H1 (cell line): ENCODE results near the gene ACP3. TPM values are rescaled to one million over a fixed set of nuclear protein-coding genes. Genes with fewer than 3 reads are reported as not detected.

Source experiments
- CTCF ChIA-PET: fragments of 300-600 bp; sonication (Branson Sonifier 250); formaldehyde crosslinking; loops from one replicate; lab custom pipeline; 2021; ENCODE audit not compliant: partially characterized antibody; lab: Charles Lee
- POLR2A ChIA-PET: fragments of 300-600 bp; sonication (Branson Sonifier 250); formaldehyde crosslinking; loops from one replicate; lab custom pipeline; 2021; ENCODE audit warnings: inconsistent platforms; ENCODE audit not compliant: partially characterized antibody; lab: Charles Lee
- DNase-seq, 2 experiments: peaks; one replicate each; pipeline versions ENCODE4 v3.0.0 to v3.0.0-alpha.2; 2010 to 2022; ENCODE audit warnings: low spot score in 2 of 2, low read depth in 1 of 2, mixed read lengths in 1 of 2
- FAIRE-seq: peaks from 2 replicates; lab custom pipeline; 2011; peaks lifted over from hg19 to GRCh38; lab: Jason Lieb, UNC
- H2AFZ ChIP-seq: 2 replicates; pipeline ENCODE4 v1.8.1; 2012; ENCODE audit warnings: low read length, inconsistent platforms
- H2AK5ac ChIP-seq: 2 replicates; pipeline ENCODE4 v1.6.1; 2013; ENCODE audit warnings: low read depth, low read length
- H2BK120ac ChIP-seq: replicated peaks from 2 replicates; pipeline ENCODE3; 2013; ENCODE audit warnings: low read depth, low read length, inconsistent platforms
- H2BK12ac ChIP-seq: 2 replicates; pipeline ENCODE4 v1.6.1; 2013; ENCODE audit warnings: low read depth, low read length
- H2BK15ac ChIP-seq: 2 replicates; pipeline ENCODE4 v1.6.1; 2013; ENCODE audit warnings: low read length
- H2BK20ac ChIP-seq: 2 replicates; pipeline ENCODE4 v1.6.1; 2013; ENCODE audit warnings: low read length
- H2BK5ac ChIP-seq: 2 replicates; pipeline ENCODE4 v1.6.1; 2013; ENCODE audit warnings: low read depth, low read length
- H3K14ac ChIP-seq: 2 replicates; pipeline ENCODE4 v1.6.1; 2013; ENCODE audit warnings: inconsistent platforms; ENCODE audit not compliant: insufficient read length
- H3K18ac ChIP-seq: 2 replicates; pipeline ENCODE4 v1.6.1; 2013; ENCODE audit warnings: low read length; ENCODE audit errors: extremely low read depth
- H3K23ac ChIP-seq: 2 replicates; pipeline ENCODE4 v1.6.1; 2013; ENCODE audit warnings: inconsistent platforms; ENCODE audit not compliant: insufficient read length
- H3K23me2 ChIP-seq: 2 replicates; pipeline ENCODE4 v1.6.1; 2013; ENCODE audit warnings: low read depth, low read length
- H3K27ac ChIP-seq: 2 replicates; pipeline ENCODE4 v1.6.1; 2011; ENCODE audit warnings: low read depth, low read length, inconsistent platforms
- H3K27me3 ChIP-seq, 4 experiments: replicated peaks in 1 of 4; 1 replicate in 1 of 4; 2 replicates in 3 of 4; pipeline versions ENCODE4 v1.6.1 to v1.8.1; 2011 to 2013; ENCODE audit warnings: low read length in 3 of 4, mild to moderate bottlenecking in 3 of 4, inconsistent platforms in 2 of 4, mixed read lengths in 2 of 4, moderate library complexity in 1 of 4; ENCODE audit not compliant: control insufficient read depth in 3 of 4, insufficient read depth in 3 of 4; ENCODE audit errors: extremely low read depth in 1 of 4
- H3K36me3 ChIP-seq, 4 experiments: 2 replicates each; pipeline versions ENCODE4 v1.6.1 to v1.8.1; 2011 to 2013; ENCODE audit warnings: mild to moderate bottlenecking in 4 of 4, low read length in 3 of 4, moderate library complexity in 2 of 4, control low read depth in 1 of 4, inconsistent platforms in 1 of 4; ENCODE audit not compliant: insufficient read depth in 4 of 4, control insufficient read depth in 2 of 4
- H3K4ac ChIP-seq: replicated peaks from 2 replicates; pipeline ENCODE3; 2013; ENCODE audit warnings: low read length, low read depth, mixed read lengths, inconsistent platforms; ENCODE audit not compliant: insufficient read length
- H3K4me1 ChIP-seq, 4 experiments: replicated peaks in 1 of 4; 1 replicate in 1 of 4; 2 replicates in 3 of 4; pipeline versions ENCODE4 v1.6.1 to v1.8.1; 2011 to 2013; ENCODE audit warnings: low read length in 3 of 4, inconsistent platforms in 2 of 4, mixed read lengths in 1 of 4; ENCODE audit not compliant: insufficient read depth in 4 of 4, control insufficient read depth in 3 of 4
- H3K4me2 ChIP-seq, 2 experiments: 2 replicates each; pipeline versions ENCODE4 v1.6.1 to v1.8.1; 2011 to 2013; ENCODE audit warnings: low read depth in 2 of 2, low read length in 2 of 2, control low read depth in 1 of 2, inconsistent platforms in 1 of 2, mild to moderate bottlenecking in 1 of 2; ENCODE audit not compliant: insufficient read depth in 1 of 2
- H3K4me3 ChIP-seq, 4 experiments: fragments of 200-600, 300-600 bp in 1 of 4; sonication (generic), shearing (Covaris generic), sonication (Bioruptor Twin) in 1 of 4; 2 replicates each; pipeline versions ENCODE4 v1.5.1 to v1.8.1; 2011 to 2016; ENCODE audit warnings: low read length in 4 of 4, low read depth in 3 of 4, control low read depth in 2 of 4, inconsistent platforms in 2 of 4, mild to moderate bottlenecking in 2 of 4, mixed read lengths in 1 of 4, moderate library complexity in 1 of 4; ENCODE audit not compliant: insufficient read depth in 2 of 4; ENCODE audit errors: extremely low read depth in 1 of 4
- H3K56ac ChIP-seq: replicated peaks from 2 replicates; pipeline ENCODE3; 2013; ENCODE audit warnings: low read depth, mild to moderate bottlenecking, mixed read lengths, low read length, inconsistent platforms; ENCODE audit not compliant: insufficient read length
- H3K79me1 ChIP-seq: 2 replicates; pipeline ENCODE4 v1.6.1; 2013; ENCODE audit warnings: low read depth, low read length, control low read depth
- H3K79me2 ChIP-seq, 2 experiments: 2 replicates each; pipeline versions ENCODE4 v1.6.1 to v1.8.1; 2012 to 2013; ENCODE audit warnings: low read length in 2 of 2, mild to moderate bottlenecking in 2 of 2, inconsistent platforms in 1 of 2; ENCODE audit not compliant: insufficient read depth in 2 of 2, control insufficient read depth in 1 of 2
- H3K9ac ChIP-seq, 4 experiments: replicated peaks in 1 of 4; 1 replicate in 1 of 4; 2 replicates in 3 of 4; pipeline versions ENCODE4 v1.6.1 to v1.8.1; 2011 to 2013; ENCODE audit warnings: low read depth in 3 of 4, low read length in 3 of 4, control low read depth in 2 of 4, mild to moderate bottlenecking in 2 of 4, moderate library complexity in 2 of 4, inconsistent platforms in 1 of 4; ENCODE audit errors: extremely low read depth in 1 of 4
- H3K9me3 ChIP-seq, 2 experiments: 2 replicates each; pipeline versions ENCODE4 v1.6.1 to v1.8.1; 2012 to 2013; ENCODE audit warnings: mild to moderate bottlenecking in 2 of 2, moderate library complexity in 2 of 2, control low read depth in 1 of 2, inconsistent platforms in 1 of 2, low read depth in 1 of 2, low read length in 1 of 2, mixed read lengths in 1 of 2; ENCODE audit not compliant: insufficient read depth in 2 of 2
- H4K20me1 ChIP-seq, 2 experiments: replicated peaks in 1 of 2; 2 replicates each; pipeline versions ENCODE3 to v1.8.1; 2011 to 2013; ENCODE audit warnings: inconsistent platforms in 2 of 2, low read length in 2 of 2, mild to moderate bottlenecking in 1 of 2; ENCODE audit not compliant: insufficient read depth in 2 of 2, control insufficient read depth in 1 of 2
- H4K5ac ChIP-seq: 2 replicates; pipeline ENCODE4 v1.6.1; 2013; ENCODE audit warnings: low read length, low read depth, mixed read lengths, inconsistent platforms; ENCODE audit not compliant: insufficient read length
- H4K8ac ChIP-seq: 2 replicates; pipeline ENCODE4 v1.8.0; 2013; ENCODE audit warnings: mild to moderate bottlenecking, moderate library complexity, low read length, inconsistent platforms; ENCODE audit not compliant: insufficient read depth; ENCODE audit errors: extremely low read depth
- H4K91ac ChIP-seq: replicated peaks from 2 replicates; pipeline ENCODE3; 2013; ENCODE audit warnings: low read length, mixed read lengths, inconsistent platforms; ENCODE audit not compliant: insufficient read length
- CTBP2 ChIP-seq: IDR thresholded peaks from 2 replicates; pipeline ENCODE4 v1.7.0; 2011; ENCODE audit warnings: borderline replicate concordance, mild to moderate bottlenecking, moderate library complexity, mixed read lengths, low read length; ENCODE audit not compliant: insufficient read depth, insufficient read length
- EGR1 ChIP-seq: IDR thresholded peaks from 2 replicates; pipeline ENCODE4 v1.6.1; 2011; ENCODE audit warnings: low read depth, low read length, borderline replicate concordance
- GABPA ChIP-seq: IDR thresholded peaks from 2 replicates; pipeline ENCODE4 v1.6.1; 2011; ENCODE audit warnings: mild to moderate bottlenecking, low read length, moderate library complexity, borderline replicate concordance; ENCODE audit not compliant: insufficient read depth
- HDAC2 ChIP-seq, 2 experiments: fragments of 300-600 bp in 1 of 2; sonication (generic) in 1 of 2; IDR thresholded peaks; 2 replicates each; pipeline ENCODE4 v1.6.1; 2011 to 2012; ENCODE audit warnings: low read depth in 2 of 2, low read length in 2 of 2, mild to moderate bottlenecking in 2 of 2, moderate library complexity in 2 of 2, borderline replicate concordance in 1 of 2, inconsistent platforms in 1 of 2
- MAX ChIP-seq: IDR thresholded peaks from 2 replicates; pipeline ENCODE4 v1.6.1; 2012; ENCODE audit warnings: inconsistent platforms
- RBBP5 ChIP-seq: IDR thresholded peaks from 2 replicates; pipeline ENCODE4 v1.7.1; 2012; ENCODE audit warnings: low read depth, mild to moderate bottlenecking, inconsistent platforms, low read length, moderate library complexity, borderline replicate concordance
- SAP30 ChIP-seq: fragments of 300-600 bp; sonication (generic); IDR thresholded peaks from 2 replicates; pipeline ENCODE4 v1.7.1; 2012; ENCODE audit warnings: low read length, moderate library complexity, mild to moderate bottlenecking, inconsistent platforms; ENCODE audit not compliant: insufficient read depth, insufficient replicate concordance
- SIRT6 ChIP-seq: IDR thresholded peaks from one replicate; pipeline ENCODE4 v1.7.1; 2012; ENCODE audit warnings: low read length, inconsistent platforms
- SIX5 ChIP-seq: IDR thresholded peaks from 2 replicates; pipeline ENCODE4 v1.6.1; 2011; ENCODE audit warnings: mild to moderate bottlenecking, low read depth, low read length
- SP1 ChIP-seq: IDR thresholded peaks from 2 replicates; pipeline ENCODE4 v1.6.1; 2011; ENCODE audit warnings: low read depth, low read length
- SP2 ChIP-seq: IDR thresholded peaks from 2 replicates; pipeline ENCODE4 v1.6.1; 2012; ENCODE audit warnings: mild to moderate bottlenecking, low read length, inconsistent platforms
- SRF ChIP-seq: IDR thresholded peaks from 2 replicates; pipeline ENCODE4 v1.6.1; 2011; ENCODE audit warnings: mild to moderate bottlenecking, low read depth, low read length, moderate library complexity
- WGBS, 2 experiments: shearing (Covaris generic) in 1 of 2; methylation state at CpG; one replicate each; pipeline versions ENCODE4 v1.1.6 to v1.1.7; 2013 to 2015; ENCODE audit warnings: low lambda C conversion rate in 2 of 2, mixed read lengths in 2 of 2, inconsistent platforms in 1 of 2, low coverage in 1 of 2, missing lambda C conversion rate in 1 of 2; ENCODE audit not compliant: insufficient replicate concordance in 2 of 2, insufficient coverage in 1 of 2, insufficient read length in 1 of 2; ENCODE audit errors: extremely low coverage in 1 of 2, missing lambda C conversion rate in 1 of 2; 5-methylcytosine and 5-hydroxymethylcytosine counted together
- polyA plus RNA-seq, 7 experiments: library from polyadenylated mRNA; depleted of rRNA in 3 of 7; stranded (reverse) in 5 of 7; unstranded in 2 of 7; fragments of >200 nt in 5 of 7; fragments of 200-250 nt in 2 of 7; gene quantifications; 1 replicate in 5 of 7; 2 replicates in 1 of 7; 4 replicates in 1 of 7; pipeline versions ENCODE4 v1.2.1 to v1.2.3, GENCODE V29; 2011 to 2013; ENCODE audit warnings: missing spikeins in 2 of 7, mixed read lengths in 2 of 7
- total RNA-seq: library from RNA; stranded (reverse); fragmentation: NEBNext Ultra II Directional; extraction: Animal tissue kit (Norgen Biotek cat#: 25700); gene quantifications from 2 replicates; pipeline ENCODE4 v1.2.1, GENCODE V29; 2021

ACP3 gene
- total and polyA plus RNA-seq, 2 of the 8 experiments (the other 6 are each of a cell fraction or from before 2014, with no cell fraction given), result 1.2 to 1.4 TPM

DNA sequence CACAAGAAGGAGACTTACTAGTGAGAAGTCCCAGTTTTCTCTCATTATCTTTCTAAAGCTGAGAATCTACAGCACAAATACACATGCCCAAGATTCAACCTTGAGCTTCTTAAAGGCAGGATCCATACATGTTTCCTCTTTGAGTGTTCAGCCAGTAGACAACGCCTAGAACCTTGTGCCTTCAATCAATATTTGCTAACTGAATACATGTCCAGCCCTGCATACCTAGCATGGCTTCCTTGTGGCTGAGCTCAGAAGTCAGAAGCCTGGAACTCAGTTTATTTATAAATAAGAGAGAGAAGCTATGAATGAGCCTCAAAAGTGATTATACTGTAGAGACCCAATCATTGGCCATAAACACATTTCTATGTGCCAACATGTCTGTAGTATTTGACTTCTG, 43.5 kb downstream of the ACP3 start:
- DNase-seq, result no peak
- Histone ChIP-seq H3K79me1 (no peaks in the 10 kb centered on the region), H4K8ac (no peak overlapping the region), H3K9me3 (no peaks in the 10 kb centered on the region), H2AFZ (no peak overlapping the region), H3K4me1 (no peaks in the 10 kb centered on the region), H3K56ac (no peak overlapping the region), H4K5ac (no peak overlapping the region), H2BK12ac (no peak overlapping the region), H3K23ac (no peak overlapping the region), H3K4me3 (no peak overlapping the region), H4K91ac (no peak overlapping the region), H2AK5ac (no peak overlapping the region), H3K23me2 (no peaks in the 10 kb centered on the region), H3K18ac (no peak overlapping the region), H4K20me1 (no peaks in the 10 kb centered on the region), H3K4me2 (no peak overlapping the region), H2BK15ac (no peak overlapping the region), H2BK20ac (no peak overlapping the region), H3K9ac (no peak overlapping the region), H3K27ac (no peak overlapping the region), H3K36me3 (no peaks in the 10 kb centered on the region), H3K79me2 (no peaks in the 10 kb centered on the region), H3K4ac (no peak overlapping the region), H3K14ac (no peak overlapping the region), H3K27me3 (no peaks in the 10 kb centered on the region), H2BK120ac (no peak overlapping the region), H2BK5ac (no peak overlapping the region)
- ChIA-PET CTCF (interaction anchor here (0.9 to 2.0 kb wide), 4 partner anchors 11 to 39 kb away, joined by 4 to 7 read pairs (median 4); no protein-coding TSS in a partner anchor), POLR2A (no interaction called here)
- WGBS, 2 experiments, result 92% methylated on average over 1 of the region's 1 CpG; no CpG with 5 or more reads in 1 of the 2 experiments
- FAIRE-seq, result no peak
- TF ChIP-seq EGR1, result no peak
- no peak for TF ChIP-seq SP2
- no peak for TF ChIP-seq RBBP5
- TF ChIP-seq SIX5, result no peak
- TF ChIP-seq MAX, result no peak
- no peak for TF ChIP-seq SAP30
- no peak for TF ChIP-seq SIRT6
- TF ChIP-seq SP1, result no peak
- no peak for TF ChIP-seq GABPA
- no peak for TF ChIP-seq CTBP2
- TF ChIP-seq SRF, result no peak
- TF ChIP-seq HDAC2 (IDR thresholded peaks at IDR 0.05; ENCODE audit: borderline replicate concordance in 1 of 2, low read depth in 2 of 2, low read length in 2 of 2), result no peak
